K562 (cell line): ENCODE data around the gene SPEM1. TPM values are rescaled to one million over a fixed set of nuclear protein-coding genes. Genes with fewer than 3 reads are reported as not detected.
A peak's percentile ranks its signal among the peaks of the same experiment; 100 is the strongest.

Experiments used
- ATAC-seq: fragments of 200-7000 bp; cut with Tn5 transposase; 3 replicates; pipeline ENCODE4 v1.9.1; 2020; ENCODE audit warnings: moderate library complexity
- BruUV-seq: library from RNA; stranded (reverse); fragments of 400-500 nt; replicated peaks from 2 replicates; lab custom pipeline; 2021; lab: Mats Ljungman, UMichigan
- CTCF ChIA-PET: fragments of 300-600 bp; formaldehyde crosslinking; extraction: SDS; loops from one replicate; lab custom pipeline; 2021; ENCODE audit warnings: low intra/inter-chr PET ratio; lab: Yijun Ruan, JAX
- POLR2A ChIA-PET: fragments of 300-600, 350-650 bp; sonication (Branson Sonifier 250); formaldehyde crosslinking; extraction: SDS; loops from one replicate; lab custom pipeline; 2021; ENCODE audit warnings: antibody characterized with exemption, inconsistent platforms; lab: Yijun Ruan, JAX
- DNase-seq, 4 experiments: peaks; one replicate each; pipeline versions ENCODE4 v3.0.0 to v3.0.0-alpha.2; 2011 to 2018; ENCODE audit warnings: low spot score in 3 of 4, mixed read lengths in 3 of 4; ENCODE audit errors: extremely low read depth in 1 of 4
- FAIRE-seq: peaks from 2 replicates; lab custom pipeline; 2011; peaks lifted over from hg19 to GRCh38; lab: Jason Lieb, UNC
- H2AFZ ChIP-seq: 2 replicates; pipeline ENCODE4 v1.6.0; 2011; ENCODE audit warnings: low read depth, low read length, control low read depth, inconsistent platforms
- H3K27ac ChIP-seq: fragments of 200-600 bp; 3 replicates; pipeline ENCODE4 v1.8.0; 2011; ENCODE audit warnings: low read depth, mild to moderate bottlenecking, control low read depth, inconsistent platforms, low read length, moderate library complexity, mixed read lengths; ENCODE audit errors: extremely low read depth
- H3K27me3 ChIP-seq, 2 experiments: fragments of 300-600 bp in 1 of 2; 2 replicates in 1 of 2; 3 replicates in 1 of 2; pipeline versions ENCODE4 v1.6.0 to v1.8.0; 2011; ENCODE audit warnings: inconsistent platforms in 2 of 2, low read length in 2 of 2, mild to moderate bottlenecking in 1 of 2, mixed read lengths in 1 of 2, moderate library complexity in 1 of 2; ENCODE audit not compliant: control insufficient read depth in 2 of 2, insufficient read depth in 2 of 2
- H3K36me3 ChIP-seq: fragments of 300-600 bp; 3 replicates; pipeline ENCODE4 v1.8.0; 2011; ENCODE audit warnings: mild to moderate bottlenecking, low read length, inconsistent platforms; ENCODE audit not compliant: control insufficient read depth, insufficient read depth
- H3K4me1 ChIP-seq, 2 experiments: fragments of 200-600 bp in 1 of 2; replicated peaks in 1 of 2; 2 replicates in 1 of 2; 3 replicates in 1 of 2; pipeline versions ENCODE4 v1.5.1 to v1.8.0; 2011; ENCODE audit warnings: inconsistent platforms in 2 of 2, low read length in 2 of 2, mild to moderate bottlenecking in 1 of 2, mixed read lengths in 1 of 2, moderate library complexity in 1 of 2; ENCODE audit not compliant: control insufficient read depth in 2 of 2, insufficient read depth in 2 of 2
- H3K4me2 ChIP-seq: 2 replicates; pipeline ENCODE4 v1.6.1; 2011; ENCODE audit warnings: low read length, control low read depth, inconsistent platforms, mixed read lengths; ENCODE audit not compliant: insufficient read depth
- H3K4me3 ChIP-seq: fragments of 200-600 bp; sonication (generic), shearing (Covaris generic); 2 replicates; pipeline ENCODE4 v1.5.1; 2016; ENCODE audit warnings: control low read depth, inconsistent platforms
- H3K79me2 ChIP-seq: fragments of 200-600 bp; 3 replicates; pipeline ENCODE4 v1.8.0; 2011; ENCODE audit warnings: low read length, inconsistent platforms; ENCODE audit not compliant: control insufficient read depth, insufficient read depth
- H3K9ac ChIP-seq, 2 experiments: 2 replicates each; pipeline versions ENCODE4 v1.6.0 to v1.6.1; 2011; ENCODE audit warnings: low read depth in 2 of 2, low read length in 2 of 2, control low read depth in 1 of 2, inconsistent platforms in 1 of 2, mild to moderate bottlenecking in 1 of 2, mixed read lengths in 1 of 2; ENCODE audit not compliant: insufficient read depth in 1 of 2
- H3K9me1 ChIP-seq: one replicate; pipeline ENCODE4 v1.6.0; 2011; ENCODE audit warnings: inconsistent platforms, mild to moderate bottlenecking, low read length, moderate library complexity; ENCODE audit not compliant: control insufficient read depth, insufficient read depth
- H3K9me3 ChIP-seq: replicated peaks from 2 replicates; pipeline ENCODE4 v1.5.1; 2011; ENCODE audit warnings: low read depth, low read length, inconsistent platforms; ENCODE audit not compliant: control insufficient read depth, insufficient read depth
- H4K20me1 ChIP-seq: replicated peaks from 2 replicates; pipeline ENCODE4 v1.6.1; 2011; ENCODE audit warnings: low read length, inconsistent platforms, mixed read lengths; ENCODE audit not compliant: control insufficient read depth, insufficient read depth
- ARNT ChIP-seq, 2 experiments: fragments of 450-650 bp; IDR thresholded peaks; 2 replicates each; pipeline ENCODE4 v1.6.1; 2016; ENCODE audit warnings: mild to moderate bottlenecking in 1 of 2
- HNRNPUL1 ChIP-seq: fragments of 200-400 bp; formaldehyde crosslinking; IDR thresholded peaks from 2 replicates; pipeline ENCODE4 v1.6.1; 2017; ENCODE audit warnings: low read length
- TAL1 ChIP-seq: fragments of 450-650 bp; IDR thresholded peaks from 2 replicates; pipeline ENCODE4 v1.6.1; 2016; ENCODE audit warnings: mild to moderate bottlenecking
- ZKSCAN3 ChIP-seq: fragments of 250-450 bp; sonication (Bioruptor Pico); IDR thresholded peaks from 2 replicates; pipeline ENCODE4 v1.4.0; 2020
- WGBS: fragments of 100-300 bp; shearing (Covaris generic); methylation state at CpG from one replicate; pipeline ENCODE4 v1.1.6; 2016; ENCODE audit warnings: low coverage, mixed read lengths; ENCODE audit not compliant: insufficient coverage; ENCODE audit errors: missing lambda C conversion rate; 5-methylcytosine and 5-hydroxymethylcytosine counted together
- in situ Hi-C: fragments of 300-500 bp; cut with MboI; formaldehyde crosslinking; loops from 4 replicates; pipeline ENCODE4 v1.15.0; 2018; ENCODE audit warnings: inconsistent platforms, mixed read lengths
- intact Hi-C: fragments of 100-400 bp; cut with micrococcal nuclease; formaldehyde crosslinking; loops from 2 replicates; pipeline ENCODE4 v1.14.2; 2022
- polyA plus RNA-seq, 8 experiments: library from polyadenylated mRNA; depleted of rRNA in 4 of 8; stranded (reverse) in 5 of 8; unstranded in 3 of 8; fragments of >200 nt; fragmentation: Nextera tagmentation in 2 of 8; fragmentation: Illumina TruSeq in 1 of 8; extraction: Ambion mirVana in 2 of 8; extraction: Trizol in 1 of 8; gene quantifications; 2 replicates each; pipeline versions ENCODE4 v1.2.1 to v1.2.3, GENCODE V29; 2011 to 2014; ENCODE audit warnings: inconsistent platforms in 1 of 8, missing spikeins in 1 of 8
- total RNA-seq, 7 experiments: library from RNA; depleted of rRNA in 6 of 7; stranded (reverse); fragments of >200 nt in 6 of 7; fragmentation: Illumina TruSeq in 2 of 7; extraction: Trizol in 2 of 7; gene quantifications; 2 replicates each; pipeline versions ENCODE4 v1.2.1 to v1.2.3, GENCODE V29; 2011 to 2021; ENCODE audit warnings: low replicate concordance in 1 of 7
- TF ChIP-seq, protein P1 (sequence below), 2 experiments: IDR thresholded peaks in 1 of 2; conservative IDR thresholded peaks in 1 of 2; 2 replicates each; pipeline ENCODE4 v1.6.1; 2016; ENCODE audit warnings: low read depth in 2 of 2, mild to moderate bottlenecking in 1 of 2, missing compliant biosample characterization in 1 of 2, missing genetic modification characterization in 1 of 2, moderate library complexity in 1 of 2
- TF ChIP-seq, protein P2 (sequence below), 3 experiments: IDR thresholded peaks in 2 of 3; conservative IDR thresholded peaks in 1 of 3; 2 replicates each; pipeline ENCODE4 v1.5.1; 2011 to 2012; ENCODE audit warnings: low read length in 3 of 3, mild to moderate bottlenecking in 3 of 3, control low read depth in 2 of 3, improper control_type of control experiment in 1 of 3, inconsistent platforms in 1 of 3, low read depth in 1 of 3, mixed read lengths in 1 of 3, moderate library complexity in 1 of 3; ENCODE audit not compliant: insufficient read depth in 2 of 3
- TF ChIP-seq, protein P3 (sequence below), 2 experiments: fragments of 450-650 bp; formaldehyde crosslinking in 1 of 2; IDR thresholded peaks; 2 replicates each; pipeline versions ENCODE4 v1.4.0 to v1.6.1; 2014 to 2020; ENCODE audit warnings: mild to moderate bottlenecking in 2 of 2, borderline replicate concordance in 1 of 2, low read depth in 1 of 2

The SPEM1 gene
- total and polyA plus RNA-seq, 9 of the 15 experiments (the other 6 are each of a cell fraction or from before 2014, with no cell fraction given): not detected

- TF ChIP-seq, protein P1, sequence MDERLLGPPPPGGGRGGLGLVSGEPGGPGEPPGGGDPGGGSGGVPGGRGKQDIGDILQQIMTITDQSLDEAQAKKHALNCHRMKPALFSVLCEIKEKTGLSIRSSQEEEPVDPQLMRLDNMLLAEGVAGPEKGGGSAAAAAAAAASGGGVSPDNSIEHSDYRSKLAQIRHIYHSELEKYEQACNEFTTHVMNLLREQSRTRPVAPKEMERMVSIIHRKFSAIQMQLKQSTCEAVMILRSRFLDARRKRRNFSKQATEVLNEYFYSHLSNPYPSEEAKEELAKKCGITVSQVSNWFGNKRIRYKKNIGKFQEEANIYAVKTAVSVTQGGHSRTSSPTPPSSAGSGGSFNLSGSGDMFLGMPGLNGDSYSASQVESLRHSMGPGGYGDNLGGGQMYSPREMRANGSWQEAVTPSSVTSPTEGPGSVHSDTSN (CRISPR knock-in tag; IDR thresholded peaks at IDR 0.05; ENCODE audit: low read depth): no peak
- TF ChIP-seq, protein P1 (tag; conservative IDR thresholded peaks at IDR 0.05; ENCODE audit: low read depth): no peak
- TF ChIP-seq TAL1: no peak
Measured at GRCh38 chr17:7415784-7416183, 4.3 kb upstream of the SPEM1 start (continued).

- H3K9me1 ChIP-seq: no peaks in the 10 kb centered on the region
- H2AFZ ChIP-seq: no peak overlapping the region
- no peaks in the 10 kb centered on the region for H4K20me1 ChIP-seq
- no peaks in the 10 kb centered on the region for H3K36me3 ChIP-seq
- no peak; the same call in 2 of the 3 replicates for ATAC-seq
- in situ Hi-C loops: no loop called here
- H3K4me2 ChIP-seq: no peak overlapping the region
- H3K79me2 ChIP-seq: no peaks in the 10 kb centered on the region
- ChIA-PET POLR2A (no interaction called here), CTCF (no interaction called here)
- H3K4me1 ChIP-seq: peaks cover 0 to 13% of the 10 kb centered on the region in 2 experiments; a peak in 2 of 5 replicates
- no peak for DNase-seq
- no TSS peak for BruUV-seq
- WGBS: 42% methylated on average over 2 of the region's 6 CpGs
- no peaks in the 10 kb centered on the region for H3K9me3 ChIP-seq
- intact Hi-C loops: no loop called here
- no peak overlapping the region for H3K4me3 ChIP-seq
- FAIRE-seq: no peak
- H3K27ac ChIP-seq: no peak overlapping the region
- H3K27me3 ChIP-seq: no peaks in the 10 kb centered on the region
- no peak overlapping the region for H3K9ac ChIP-seq
- TF ChIP-seq, protein P2, sequence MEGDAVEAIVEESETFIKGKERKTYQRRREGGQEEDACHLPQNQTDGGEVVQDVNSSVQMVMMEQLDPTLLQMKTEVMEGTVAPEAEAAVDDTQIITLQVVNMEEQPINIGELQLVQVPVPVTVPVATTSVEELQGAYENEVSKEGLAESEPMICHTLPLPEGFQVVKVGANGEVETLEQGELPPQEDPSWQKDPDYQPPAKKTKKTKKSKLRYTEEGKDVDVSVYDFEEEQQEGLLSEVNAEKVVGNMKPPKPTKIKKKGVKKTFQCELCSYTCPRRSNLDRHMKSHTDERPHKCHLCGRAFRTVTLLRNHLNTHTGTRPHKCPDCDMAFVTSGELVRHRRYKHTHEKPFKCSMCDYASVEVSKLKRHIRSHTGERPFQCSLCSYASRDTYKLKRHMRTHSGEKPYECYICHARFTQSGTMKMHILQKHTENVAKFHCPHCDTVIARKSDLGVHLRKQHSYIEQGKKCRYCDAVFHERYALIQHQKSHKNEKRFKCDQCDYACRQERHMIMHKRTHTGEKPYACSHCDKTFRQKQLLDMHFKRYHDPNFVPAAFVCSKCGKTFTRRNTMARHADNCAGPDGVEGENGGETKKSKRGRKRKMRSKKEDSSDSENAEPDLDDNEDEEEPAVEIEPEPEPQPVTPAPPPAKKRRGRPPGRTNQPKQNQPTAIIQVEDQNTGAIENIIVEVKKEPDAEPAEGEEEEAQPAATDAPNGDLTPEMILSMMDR (IDR thresholded peaks at IDR 0.05 in 2 of 3, conservative IDR thresholded peaks at IDR 0.05 in 1 of 3; ENCODE audit: insufficient read depth in 2 of 3, low read depth in 1 of 3, low read length in 3 of 3): peak in 2 of 3 experiments; percentile 26 to 31; a peak in 2 of 6 replicates
- TF ChIP-seq ZKSCAN3 (no peak), HNRNPUL1 (no peak), ARNT (IDR thresholded peaks at IDR 0.05) (no peak)
- TF ChIP-seq, protein P3, sequence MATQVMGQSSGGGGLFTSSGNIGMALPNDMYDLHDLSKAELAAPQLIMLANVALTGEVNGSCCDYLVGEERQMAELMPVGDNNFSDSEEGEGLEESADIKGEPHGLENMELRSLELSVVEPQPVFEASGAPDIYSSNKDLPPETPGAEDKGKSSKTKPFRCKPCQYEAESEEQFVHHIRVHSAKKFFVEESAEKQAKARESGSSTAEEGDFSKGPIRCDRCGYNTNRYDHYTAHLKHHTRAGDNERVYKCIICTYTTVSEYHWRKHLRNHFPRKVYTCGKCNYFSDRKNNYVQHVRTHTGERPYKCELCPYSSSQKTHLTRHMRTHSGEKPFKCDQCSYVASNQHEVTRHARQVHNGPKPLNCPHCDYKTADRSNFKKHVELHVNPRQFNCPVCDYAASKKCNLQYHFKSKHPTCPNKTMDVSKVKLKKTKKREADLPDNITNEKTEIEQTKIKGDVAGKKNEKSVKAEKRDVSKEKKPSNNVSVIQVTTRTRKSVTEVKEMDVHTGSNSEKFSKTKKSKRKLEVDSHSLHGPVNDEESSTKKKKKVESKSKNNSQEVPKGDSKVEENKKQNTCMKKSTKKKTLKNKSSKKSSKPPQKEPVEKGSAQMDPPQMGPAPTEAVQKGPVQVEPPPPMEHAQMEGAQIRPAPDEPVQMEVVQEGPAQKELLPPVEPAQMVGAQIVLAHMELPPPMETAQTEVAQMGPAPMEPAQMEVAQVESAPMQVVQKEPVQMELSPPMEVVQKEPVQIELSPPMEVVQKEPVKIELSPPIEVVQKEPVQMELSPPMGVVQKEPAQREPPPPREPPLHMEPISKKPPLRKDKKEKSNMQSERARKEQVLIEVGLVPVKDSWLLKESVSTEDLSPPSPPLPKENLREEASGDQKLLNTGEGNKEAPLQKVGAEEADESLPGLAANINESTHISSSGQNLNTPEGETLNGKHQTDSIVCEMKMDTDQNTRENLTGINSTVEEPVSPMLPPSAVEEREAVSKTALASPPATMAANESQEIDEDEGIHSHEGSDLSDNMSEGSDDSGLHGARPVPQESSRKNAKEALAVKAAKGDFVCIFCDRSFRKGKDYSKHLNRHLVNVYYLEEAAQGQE (IDR thresholded peaks at IDR 0.05; ENCODE audit: borderline replicate concordance): peak; percentile 27; the same call in 1 of the 2 replicates
- TF ChIP-seq, protein P3 (CRISPR knock-in tag; IDR thresholded peaks at IDR 0.05; ENCODE audit: low read depth): no peak
Measured at GRCh38 chr17:7416323-7416722, 3.8 kb upstream of the SPEM1 start.
